ENCODE results near the gene LRP4.

LRP4 gene

GRCh38 chr11:46856605-46857343, 61.6 kb downstream of the LRP4 start:
- Mint-ChIP-seq H3K9me3 (no peaks in the 10 kb centered on the region), H3K27ac (no peak overlapping the region), H3K4me1 (no peaks in the 10 kb centered on the region), H3K36me3 (no peaks in the 10 kb centered on the region), H3K4me3 (no peak overlapping the region), H3K27me3 (no peaks in the 10 kb centered on the region)
- no peak for ATAC-seq

GRCh38 chr11:46855863-46856262, 62.5 kb downstream of the LRP4 start:
- ATAC-seq = no peak
- H3K27ac Mint-ChIP-seq = no peak overlapping the region
- no peaks in the 10 kb centered on the region for H3K4me1 Mint-ChIP-seq
- H3K9me3 Mint-ChIP-seq = peaks cover 3% of the 10 kb centered on the region
- no peak overlapping the region for H3K4me3 Mint-ChIP-seq
- no peaks in the 10 kb centered on the region for H3K36me3 Mint-ChIP-seq
- H3K27me3 Mint-ChIP-seq = no peaks in the 10 kb centered on the region

GRCh38 chr11:46855167-46855566, 63.2 kb downstream of the LRP4 start:
- Mint-ChIP-seq H3K36me3 (no peaks in the 10 kb centered on the region), H3K9me3 (peaks cover 3% of the 10 kb centered on the region), H3K4me1 (no peaks in the 10 kb centered on the region), H3K4me3 (no peak overlapping the region), H3K27ac (no peak overlapping the region), H3K27me3 (no peaks in the 10 kb centered on the region)
- no peak for ATAC-seq

- Mint-ChIP-seq H3K9me3 (peaks cover 3% of the 10 kb centered on the region), H3K4me3 (no peak overlapping the region), H3K36me3 (no peaks in the 10 kb centered on the region), H3K27me3 (no peaks in the 10 kb centered on the region), H3K27ac (no peak overlapping the region), H3K4me1 (peaks cover 12% of the 10 kb centered on the region)
- ATAC-seq = no peak
Measured at GRCh38 chr11:46850829-46851380, 67.4 kb downstream of the LRP4 start.

- peaks cover 22% of the 10 kb centered on the region for H3K4me1 Mint-ChIP-seq
- H3K27ac Mint-ChIP-seq = no peak overlapping the region
- no peak overlapping the region for H3K4me3 Mint-ChIP-seq
- peaks cover 3% of the 10 kb centered on the region for H3K9me3 Mint-ChIP-seq
- H3K36me3 Mint-ChIP-seq = no peaks in the 10 kb centered on the region
- ATAC-seq = no peak
- no peaks in the 10 kb centered on the region for H3K27me3 Mint-ChIP-seq
Measured at GRCh38 chr11:46849631-46850030, 68.7 kb downstream of the LRP4 start.

- H3K4me1 Mint-ChIP-seq = peaks cover 40% of the 10 kb centered on the region
- peak overlapping the region; percentile 94 for H3K27ac Mint-ChIP-seq
- H3K36me3 Mint-ChIP-seq = no peaks in the 10 kb centered on the region
- peak overlapping the region; percentile 99 for H3K4me3 Mint-ChIP-seq
- H3K27me3 Mint-ChIP-seq = no peaks in the 10 kb centered on the region
- ATAC-seq = no peak
- H3K9me3 Mint-ChIP-seq = peaks cover 3% of the 10 kb centered on the region
Measured at GRCh38 chr11:46846510-46846830, 71.9 kb downstream of the LRP4 start.

GRCh38 chr11:46845740-46846509, 72.4 kb downstream of the LRP4 start, which contains the start of gene CKAP5:
Gene CKAP5 (minus strand): TSS chr11:46846280. CDS start chr11:46821231, 25,049 bp downstream.
- peak within 1 kb of the TSS; percentile 94 for H3K27ac Mint-ChIP-seq
- ATAC-seq = peak; percentile 98
- no peaks in the 10 kb centered on the region for H3K27me3 Mint-ChIP-seq
- peaks cover 40% of the 10 kb centered on the region for H3K4me1 Mint-ChIP-seq
- no peaks in the 10 kb centered on the region for H3K36me3 Mint-ChIP-seq
- no peaks in the 10 kb centered on the region for H3K9me3 Mint-ChIP-seq
- peak within 1 kb of the TSS; percentile 99 for H3K4me3 Mint-ChIP-seq

GRCh38 chr11:46845440-46845739, 73.0 kb downstream of the LRP4 start:
- Mint-ChIP-seq H3K27me3 (no peaks in the 10 kb centered on the region), H3K4me3 (peak overlapping the region; percentile 82), H3K36me3 (no peaks in the 10 kb centered on the region), H3K4me1 (peaks cover 45% of the 10 kb centered on the region), H3K9me3 (no peaks in the 10 kb centered on the region), H3K27ac (peak overlapping the region; percentile 94)
- peak; percentile 37 for ATAC-seq

- ATAC-seq = no peak
- peaks cover 47% of the 10 kb centered on the region for H3K4me1 Mint-ChIP-seq
- no peak overlapping the region for H3K4me3 Mint-ChIP-seq
- no peaks in the 10 kb centered on the region for H3K27me3 Mint-ChIP-seq
- H3K27ac Mint-ChIP-seq = no peak overlapping the region
- no peaks in the 10 kb centered on the region for H3K9me3 Mint-ChIP-seq
- no peaks in the 10 kb centered on the region for H3K36me3 Mint-ChIP-seq
Measured at GRCh38 chr11:46840116-46840515, 78.2 kb downstream of the LRP4 start.

GRCh38 chr11:46838501-46838900, 79.8 kb downstream of the LRP4 start:
- Mint-ChIP-seq H3K27ac (no peak overlapping the region), H3K27me3 (no peaks in the 10 kb centered on the region), H3K4me1 (peaks cover 30% of the 10 kb centered on the region), H3K4me3 (no peak overlapping the region), H3K9me3 (no peaks in the 10 kb centered on the region), H3K36me3 (no peaks in the 10 kb centered on the region)
- no peak for ATAC-seq

GRCh38 chr11:46837860-46838259, 80.5 kb downstream of the LRP4 start:
- Mint-ChIP-seq H3K27ac (no peak overlapping the region), H3K9me3 (no peaks in the 10 kb centered on the region), H3K4me1 (peaks cover 24% of the 10 kb centered on the region), H3K36me3 (no peaks in the 10 kb centered on the region), H3K27me3 (no peaks in the 10 kb centered on the region), H3K4me3 (no peak overlapping the region)
- ATAC-seq = no peak

GRCh38 chr11:46836870-46837269, 81.5 kb downstream of the LRP4 start:
- peaks cover 24% of the 10 kb centered on the region for H3K4me1 Mint-ChIP-seq
- H3K9me3 Mint-ChIP-seq = no peaks in the 10 kb centered on the region
- H3K27ac Mint-ChIP-seq = no peak overlapping the region
- H3K36me3 Mint-ChIP-seq = no peaks in the 10 kb centered on the region
- ATAC-seq = no peak
- no peaks in the 10 kb centered on the region for H3K27me3 Mint-ChIP-seq
- H3K4me3 Mint-ChIP-seq = no peak overlapping the region

- ATAC-seq = no peak
- no peaks in the 10 kb centered on the region for H3K36me3 Mint-ChIP-seq
- H3K4me1 Mint-ChIP-seq = peaks cover 27% of the 10 kb centered on the region
- no peak overlapping the region for H3K4me3 Mint-ChIP-seq
- no peak overlapping the region for H3K27ac Mint-ChIP-seq
- H3K27me3 Mint-ChIP-seq = no peaks in the 10 kb centered on the region
- no peaks in the 10 kb centered on the region for H3K9me3 Mint-ChIP-seq
Measured at GRCh38 chr11:46836431-46836830, 81.9 kb downstream of the LRP4 start.

GRCh38 chr11:46835897-46836296, 82.5 kb downstream of the LRP4 start:
- ATAC-seq = no peak
- Mint-ChIP-seq H3K4me1 (peaks cover 31% of the 10 kb centered on the region), H3K9me3 (no peaks in the 10 kb centered on the region), H3K27me3 (no peaks in the 10 kb centered on the region), H3K27ac (no peak overlapping the region), H3K36me3 (no peaks in the 10 kb centered on the region), H3K4me3 (no peak overlapping the region)

- Mint-ChIP-seq H3K4me1 (peaks cover 25% of the 10 kb centered on the region), H3K9me3 (no peaks in the 10 kb centered on the region), H3K4me3 (no peak overlapping the region), H3K27me3 (no peaks in the 10 kb centered on the region), H3K36me3 (no peaks in the 10 kb centered on the region), H3K27ac (no peak overlapping the region)
- no peak for ATAC-seq
Measured at GRCh38 chr11:46834821-46835220, 83.5 kb downstream of the LRP4 start.

Measured in stimulated activated memory B cell treated with anti-CD40 and anti-IgM and Interleukin-4, amounts not matched to agents 10 μg/mL and 1 μg/mL and 100 μg/mL, for 72 hours (primary cell).